ENCODE measurements around the gene LMAN2.

Gene LMAN2

GRCh38 chr5:177300236-177300880 lies 51.1 kb downstream of the LMAN2 start (continued):
- no peak for TF ChIP-seq ZBTB44 (tag by site-specific recombination; IDR thresholded peaks at IDR 0.05)
- TF ChIP-seq ZNF544 (tag by site-specific recombination; IDR thresholded peaks at IDR 0.05), result no peak
- TF ChIP-seq ZFHX2 (tag by site-specific recombination; conservative IDR thresholded peaks at IDR 0.05), result no peak
- no peak for TF ChIP-seq ZNF610 (tag by site-specific recombination; IDR thresholded peaks at IDR 0.05; ENCODE audit: borderline replicate concordance)
- TF ChIP-seq, protein P1, sequence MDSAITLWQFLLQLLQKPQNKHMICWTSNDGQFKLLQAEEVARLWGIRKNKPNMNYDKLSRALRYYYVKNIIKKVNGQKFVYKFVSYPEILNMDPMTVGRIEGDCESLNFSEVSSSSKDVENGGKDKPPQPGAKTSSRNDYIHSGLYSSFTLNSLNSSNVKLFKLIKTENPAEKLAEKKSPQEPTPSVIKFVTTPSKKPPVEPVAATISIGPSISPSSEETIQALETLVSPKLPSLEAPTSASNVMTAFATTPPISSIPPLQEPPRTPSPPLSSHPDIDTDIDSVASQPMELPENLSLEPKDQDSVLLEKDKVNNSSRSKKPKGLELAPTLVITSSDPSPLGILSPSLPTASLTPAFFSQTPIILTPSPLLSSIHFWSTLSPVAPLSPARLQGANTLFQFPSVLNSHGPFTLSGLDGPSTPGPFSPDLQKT (IDR thresholded peaks at IDR 0.05; ENCODE audit: borderline replicate concordance, low read depth, low read length), result no peak
- peak; percentile 57 for TF ChIP-seq ZNF629 (tag by site-specific recombination; IDR thresholded peaks at IDR 0.05)
- no peak for TF ChIP-seq ZNF549 (tag by site-specific recombination; IDR thresholded peaks at IDR 0.05)
- TF ChIP-seq, protein P2, sequence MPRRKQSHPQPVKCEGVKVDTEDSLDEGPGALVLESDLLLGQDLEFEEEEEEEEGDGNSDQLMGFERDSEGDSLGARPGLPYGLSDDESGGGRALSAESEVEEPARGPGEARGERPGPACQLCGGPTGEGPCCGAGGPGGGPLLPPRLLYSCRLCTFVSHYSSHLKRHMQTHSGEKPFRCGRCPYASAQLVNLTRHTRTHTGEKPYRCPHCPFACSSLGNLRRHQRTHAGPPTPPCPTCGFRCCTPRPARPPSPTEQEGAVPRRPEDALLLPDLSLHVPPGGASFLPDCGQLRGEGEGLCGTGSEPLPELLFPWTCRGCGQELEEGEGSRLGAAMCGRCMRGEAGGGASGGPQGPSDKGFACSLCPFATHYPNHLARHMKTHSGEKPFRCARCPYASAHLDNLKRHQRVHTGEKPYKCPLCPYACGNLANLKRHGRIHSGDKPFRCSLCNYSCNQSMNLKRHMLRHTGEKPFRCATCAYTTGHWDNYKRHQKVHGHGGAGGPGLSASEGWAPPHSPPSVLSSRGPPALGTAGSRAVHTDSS (tag by site-specific recombination; IDR thresholded peaks at IDR 0.05), result no peak
- no peak for TF ChIP-seq ZNF558 (tag by site-specific recombination; IDR thresholded peaks at IDR 0.05)
- no peak for TF ChIP-seq BCL11B (tag by site-specific recombination; IDR thresholded peaks at IDR 0.05; ENCODE audit: low read depth)
- TF ChIP-seq ZNF121 (tag by site-specific recombination; IDR thresholded peaks at IDR 0.05), result no peak
- TF ChIP-seq, protein P3, sequence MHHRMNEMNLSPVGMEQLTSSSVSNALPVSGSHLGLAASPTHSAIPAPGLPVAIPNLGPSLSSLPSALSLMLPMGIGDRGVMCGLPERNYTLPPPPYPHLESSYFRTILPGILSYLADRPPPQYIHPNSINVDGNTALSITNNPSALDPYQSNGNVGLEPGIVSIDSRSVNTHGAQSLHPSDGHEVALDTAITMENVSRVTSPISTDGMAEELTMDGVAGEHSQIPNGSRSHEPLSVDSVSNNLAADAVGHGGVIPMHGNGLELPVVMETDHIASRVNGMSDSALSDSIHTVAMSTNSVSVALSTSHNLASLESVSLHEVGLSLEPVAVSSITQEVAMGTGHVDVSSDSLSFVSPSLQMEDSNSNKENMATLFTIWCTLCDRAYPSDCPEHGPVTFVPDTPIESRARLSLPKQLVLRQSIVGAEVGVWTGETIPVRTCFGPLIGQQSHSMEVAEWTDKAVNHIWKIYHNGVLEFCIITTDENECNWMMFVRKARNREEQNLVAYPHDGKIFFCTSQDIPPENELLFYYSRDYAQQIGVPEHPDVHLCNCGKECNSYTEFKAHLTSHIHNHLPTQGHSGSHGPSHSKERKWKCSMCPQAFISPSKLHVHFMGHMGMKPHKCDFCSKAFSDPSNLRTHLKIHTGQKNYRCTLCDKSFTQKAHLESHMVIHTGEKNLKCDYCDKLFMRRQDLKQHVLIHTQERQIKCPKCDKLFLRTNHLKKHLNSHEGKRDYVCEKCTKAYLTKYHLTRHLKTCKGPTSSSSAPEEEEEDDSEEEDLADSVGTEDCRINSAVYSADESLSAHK (tag by site-specific recombination; IDR thresholded peaks at IDR 0.05), result 0 out of 2 replicates have a peak, but pooled peaks have one; percentile 11
- no peak for TF ChIP-seq ZNF19 (tag by site-specific recombination; IDR thresholded peaks at IDR 0.05; ENCODE audit: low read depth)
- peak; percentile 58 for TF ChIP-seq KLF1 (tag by site-specific recombination; IDR thresholded peaks at IDR 0.05)
- no peak for TF ChIP-seq MYNN (tag by site-specific recombination; IDR thresholded peaks at IDR 0.05; ENCODE audit: borderline replicate concordance)
- TF ChIP-seq ZNF148 (tag by site-specific recombination; IDR thresholded peaks at IDR 0.05; ENCODE audit: borderline replicate concordance), result no peak
- TF ChIP-seq ZNF248 (tag by site-specific recombination; IDR thresholded peaks at IDR 0.05), result no peak
- no peak for TF ChIP-seq ZNF324 (tag by site-specific recombination; IDR thresholded peaks at IDR 0.05)
- no peak for TF ChIP-seq ZFP37 (tag by site-specific recombination; IDR thresholded peaks at IDR 0.05)
- TF ChIP-seq OSR2 (tag by site-specific recombination; IDR thresholded peaks at IDR 0.05), result no peak
- no peak for TF ChIP-seq HOXC10 (CRISPR knock-in tag; IDR thresholded peaks at IDR 0.05)
- no peak for TF ChIP-seq ZNF658 (tag by site-specific recombination; IDR thresholded peaks at IDR 0.05)
- TF ChIP-seq GLIS1 (tag by site-specific recombination; IDR thresholded peaks at IDR 0.05), result peak; percentile 29; the same call in 1 of the 2 replicates
- no peak for TF ChIP-seq ZNF654 (tag by site-specific recombination; IDR thresholded peaks at IDR 0.05; ENCODE audit: low read depth)
- no peak for TF ChIP-seq SALL2 (tag by site-specific recombination; IDR thresholded peaks at IDR 0.05; ENCODE audit: borderline replicate concordance)
- no peak for TF ChIP-seq ZNF548 (tag by site-specific recombination; IDR thresholded peaks at IDR 0.05)
- 0 out of 2 replicates have a peak, but pooled peaks have one; percentile 24 for TF ChIP-seq ZBTB20 (tag by site-specific recombination; IDR thresholded peaks at IDR 0.05)
- TF ChIP-seq ZNF843 (tag by site-specific recombination; IDR thresholded peaks at IDR 0.05), result no peak
- no peak for TF ChIP-seq ZNF404 (tag by site-specific recombination; IDR thresholded peaks at IDR 0.05)
- TF ChIP-seq, protein P4, sequence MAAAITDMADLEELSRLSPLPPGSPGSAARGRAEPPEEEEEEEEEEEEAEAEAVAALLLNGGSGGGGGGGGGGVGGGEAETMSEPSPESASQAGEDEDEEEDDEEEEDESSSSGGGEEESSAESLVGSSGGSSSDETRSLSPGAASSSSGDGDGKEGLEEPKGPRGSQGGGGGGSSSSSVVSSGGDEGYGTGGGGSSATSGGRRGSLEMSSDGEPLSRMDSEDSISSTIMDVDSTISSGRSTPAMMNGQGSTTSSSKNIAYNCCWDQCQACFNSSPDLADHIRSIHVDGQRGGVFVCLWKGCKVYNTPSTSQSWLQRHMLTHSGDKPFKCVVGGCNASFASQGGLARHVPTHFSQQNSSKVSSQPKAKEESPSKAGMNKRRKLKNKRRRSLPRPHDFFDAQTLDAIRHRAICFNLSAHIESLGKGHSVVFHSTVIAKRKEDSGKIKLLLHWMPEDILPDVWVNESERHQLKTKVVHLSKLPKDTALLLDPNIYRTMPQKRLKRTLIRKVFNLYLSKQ (tag by site-specific recombination; IDR thresholded peaks at IDR 0.05; ENCODE audit: borderline replicate concordance), result no peak
- no peak for TF ChIP-seq ZNF623 (tag by site-specific recombination; IDR thresholded peaks at IDR 0.05)
